OCI-M1 (cell line): ENCODE data around the gene DMWD.

ENCODE experiments used
- DNase-seq: peaks from one replicate; lab custom pipeline; 2025; lab: John Stamatoyannopoulos, UW

DMWD gene

DNA sequence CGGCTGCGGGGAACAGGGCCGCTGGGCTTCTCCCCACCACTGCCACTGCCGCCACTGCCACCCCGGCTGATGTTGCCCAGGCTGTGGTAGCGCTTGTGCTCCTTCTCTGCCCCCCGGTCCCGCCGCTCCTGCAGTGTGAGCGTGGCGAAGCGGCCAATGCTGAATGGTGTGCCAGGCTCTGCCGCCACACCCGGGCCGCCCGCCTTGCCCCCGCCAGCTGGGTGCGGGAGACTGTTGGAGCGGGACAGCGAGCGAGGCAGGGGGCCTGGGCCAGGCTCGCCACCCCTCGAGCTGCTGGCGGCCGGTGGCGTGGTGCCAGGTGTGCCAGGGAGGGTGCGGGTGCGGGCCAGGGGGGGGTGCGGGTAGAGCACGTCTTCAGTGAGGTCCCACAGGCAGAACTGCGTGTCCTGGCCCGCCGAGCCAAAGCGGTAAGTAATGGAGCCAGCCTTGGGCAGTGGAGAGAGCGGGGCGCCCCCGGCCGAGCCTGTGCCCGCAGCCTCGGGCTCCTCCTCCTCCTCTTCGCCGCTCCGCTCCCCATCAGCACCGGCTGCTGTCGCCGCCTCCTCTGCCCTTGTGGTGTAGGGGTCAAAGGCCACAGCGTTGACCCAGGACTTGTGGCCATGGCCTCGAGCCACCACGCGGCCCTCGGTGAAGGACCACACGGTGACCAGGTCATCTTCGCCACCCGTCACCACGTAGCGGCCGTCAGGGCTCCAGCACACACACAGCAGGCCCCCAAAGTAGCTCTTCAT lies 6.7 kb downstream of the DMWD start:
- no peak for DNase-seq

DNA sequence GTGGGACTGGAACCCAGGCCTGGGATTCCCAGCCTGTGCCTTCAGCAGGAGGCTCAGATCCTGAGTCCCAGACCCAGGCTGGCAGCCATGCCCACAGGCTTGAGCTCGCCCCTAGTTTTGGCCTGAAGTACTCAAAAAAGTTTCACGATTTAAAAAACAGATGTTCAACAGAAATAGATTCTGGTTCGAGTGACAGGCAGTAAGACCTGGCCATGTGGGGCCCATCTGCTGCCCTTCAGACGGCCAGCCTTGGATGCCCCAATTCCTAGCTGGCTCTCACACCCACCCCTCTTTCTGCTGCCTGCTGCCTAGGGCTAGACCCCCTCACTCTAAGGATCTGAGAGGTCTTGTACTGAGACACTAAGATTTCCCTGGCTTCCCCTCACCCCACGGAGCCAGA lies 7.5 kb downstream of the DMWD start:
- DNase-seq: no peak

DNA sequence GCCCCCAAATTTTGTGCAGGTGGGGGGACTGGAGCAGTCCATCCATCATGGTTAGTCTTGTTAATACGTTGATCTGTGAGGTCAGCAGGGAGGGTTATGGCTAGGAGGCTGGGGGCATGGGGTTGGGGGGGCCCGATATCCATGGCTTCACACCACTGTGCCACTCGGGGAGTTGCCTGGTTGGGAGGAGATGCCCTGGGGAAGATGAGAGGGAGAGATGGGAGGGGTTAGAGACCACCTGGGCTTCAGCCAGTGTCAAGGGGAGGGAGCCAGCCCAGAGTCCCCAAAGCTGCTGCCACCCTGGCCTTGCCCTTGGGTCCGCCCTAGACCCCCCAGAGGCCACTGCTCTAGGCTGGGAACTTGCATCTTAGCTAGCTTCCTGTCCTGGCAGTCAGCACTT lies 8.5 kb downstream of the DMWD start:
- no peak for DNase-seq

DNA sequence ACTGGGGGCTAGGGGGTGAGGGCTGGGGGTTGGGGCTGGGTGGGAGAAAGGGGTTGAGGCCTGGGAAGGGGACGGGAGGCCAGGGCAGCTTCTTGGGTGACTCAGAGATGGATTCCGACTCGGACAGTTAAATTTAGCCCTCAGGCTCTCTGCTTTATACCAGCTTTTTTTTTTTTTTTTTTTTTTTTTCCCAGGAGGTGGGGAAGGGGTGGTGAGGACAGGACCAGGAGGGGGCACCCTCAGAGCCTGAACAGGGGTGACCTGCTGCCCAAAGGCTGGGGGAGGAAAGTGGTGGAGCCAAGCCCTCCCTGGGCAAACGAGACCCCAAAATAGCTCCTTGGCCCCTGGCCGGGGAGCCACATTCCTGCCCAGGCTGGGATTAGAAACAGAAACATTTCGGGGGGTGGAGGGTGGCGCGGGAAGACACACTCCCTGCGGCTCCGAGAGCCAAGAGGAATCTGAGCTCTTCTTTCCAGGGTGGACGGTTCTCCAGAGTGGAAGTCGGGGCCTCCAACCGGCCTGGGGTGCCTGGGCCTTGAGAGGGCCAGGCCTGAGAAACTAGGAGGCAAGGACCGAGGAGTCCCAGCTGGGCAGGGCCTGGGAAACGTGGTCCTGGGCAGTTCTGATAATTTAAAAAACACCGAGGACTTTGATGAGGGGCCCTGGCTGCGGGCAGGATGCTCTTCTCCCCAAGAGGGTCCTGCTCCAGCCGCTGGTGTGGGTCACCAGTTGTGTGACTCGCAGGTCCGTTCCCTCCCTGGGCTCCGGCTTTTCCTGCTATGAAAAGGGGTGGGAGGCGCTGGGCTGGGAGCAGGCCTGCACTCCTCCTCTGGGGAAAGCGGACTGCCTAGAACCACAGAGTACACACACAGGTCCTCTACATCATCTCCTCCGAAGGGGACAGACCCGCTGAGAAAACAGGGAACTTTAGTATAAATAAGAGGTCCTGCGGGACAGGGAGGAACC lies 9.5 kb downstream of the DMWD start:
- DNase-seq: no peak

DNA sequence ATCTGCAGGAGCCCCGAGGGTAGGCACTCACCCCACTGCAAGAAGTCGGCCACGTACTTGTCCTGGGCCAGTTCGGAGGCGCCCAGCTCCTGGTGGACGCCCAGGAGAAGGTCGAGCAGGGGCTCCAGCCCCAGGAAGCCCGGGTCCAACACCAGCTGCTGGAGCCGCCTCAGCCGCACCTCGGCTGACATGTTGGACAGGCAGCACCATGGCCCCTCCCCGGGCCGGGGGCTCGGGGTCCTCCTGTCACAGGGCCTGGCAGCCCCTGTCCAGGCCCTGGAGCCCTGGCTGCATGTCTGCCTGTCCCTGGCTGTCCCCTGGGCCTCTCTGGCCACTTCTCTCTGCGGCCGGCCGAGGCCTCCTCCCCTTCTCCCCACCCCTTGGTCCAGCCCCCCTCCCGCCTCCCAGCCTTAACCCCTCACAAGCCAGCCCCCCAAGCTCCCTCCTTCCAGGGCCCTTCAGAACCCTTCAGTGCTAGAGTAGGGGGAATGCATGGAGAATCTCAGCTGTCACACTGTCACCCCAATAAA lies 10.4 kb downstream of the DMWD start, which contains the start of gene DMPK:
TSS of gene DMPK (minus strand) at position 329 of the 530 bp plus-strand sequence. CDS start at position 191, 138 bp downstream.
- DNase-seq: no peak

DNA sequence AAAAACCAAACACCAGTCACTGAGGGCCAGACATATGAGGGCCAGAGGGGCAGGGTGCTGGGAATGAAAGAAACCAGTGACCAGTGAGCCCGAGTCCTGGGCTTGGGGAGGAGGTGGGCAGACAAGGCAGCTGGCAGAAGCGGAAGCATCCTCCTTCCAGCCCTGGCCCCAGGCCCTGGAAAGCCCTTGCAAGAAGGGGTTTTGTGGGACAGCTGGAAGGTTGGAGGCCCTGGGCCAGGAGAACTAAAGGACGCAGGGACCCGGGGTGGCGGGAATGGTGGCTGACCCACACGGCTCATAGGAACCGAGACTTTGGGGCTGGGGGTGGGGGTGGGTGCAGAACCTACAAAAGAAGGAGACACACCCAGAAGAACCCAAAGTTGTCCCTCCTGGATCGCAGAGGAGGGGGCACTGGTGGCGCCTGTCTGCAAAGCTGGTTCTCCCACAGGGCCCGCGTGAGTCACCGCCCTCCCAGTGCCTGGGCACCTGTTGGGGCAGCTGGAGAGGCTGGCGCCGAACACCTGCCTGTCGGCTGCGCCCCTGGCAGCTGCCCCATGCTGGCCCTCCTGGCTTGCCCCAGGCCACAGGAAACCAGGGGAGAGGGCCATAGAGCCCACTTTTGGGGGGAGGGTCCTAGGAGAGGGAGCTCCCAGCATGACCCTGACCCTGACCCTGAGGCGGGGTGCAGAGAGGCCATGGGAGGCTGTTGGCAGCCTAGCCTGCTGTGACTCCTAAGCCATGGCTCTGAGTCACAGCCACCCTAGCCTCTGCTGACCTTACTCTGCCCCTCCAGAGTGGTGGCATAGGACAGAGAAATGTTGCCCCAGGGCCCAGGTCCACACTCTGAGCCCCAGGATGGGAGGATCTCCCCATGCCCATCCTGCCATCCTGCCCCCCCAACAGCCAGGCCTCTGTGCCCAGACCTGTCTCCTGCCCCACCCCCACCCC lies 11.2 kb downstream of the DMWD start:
- no peak for DNase-seq

DNA sequence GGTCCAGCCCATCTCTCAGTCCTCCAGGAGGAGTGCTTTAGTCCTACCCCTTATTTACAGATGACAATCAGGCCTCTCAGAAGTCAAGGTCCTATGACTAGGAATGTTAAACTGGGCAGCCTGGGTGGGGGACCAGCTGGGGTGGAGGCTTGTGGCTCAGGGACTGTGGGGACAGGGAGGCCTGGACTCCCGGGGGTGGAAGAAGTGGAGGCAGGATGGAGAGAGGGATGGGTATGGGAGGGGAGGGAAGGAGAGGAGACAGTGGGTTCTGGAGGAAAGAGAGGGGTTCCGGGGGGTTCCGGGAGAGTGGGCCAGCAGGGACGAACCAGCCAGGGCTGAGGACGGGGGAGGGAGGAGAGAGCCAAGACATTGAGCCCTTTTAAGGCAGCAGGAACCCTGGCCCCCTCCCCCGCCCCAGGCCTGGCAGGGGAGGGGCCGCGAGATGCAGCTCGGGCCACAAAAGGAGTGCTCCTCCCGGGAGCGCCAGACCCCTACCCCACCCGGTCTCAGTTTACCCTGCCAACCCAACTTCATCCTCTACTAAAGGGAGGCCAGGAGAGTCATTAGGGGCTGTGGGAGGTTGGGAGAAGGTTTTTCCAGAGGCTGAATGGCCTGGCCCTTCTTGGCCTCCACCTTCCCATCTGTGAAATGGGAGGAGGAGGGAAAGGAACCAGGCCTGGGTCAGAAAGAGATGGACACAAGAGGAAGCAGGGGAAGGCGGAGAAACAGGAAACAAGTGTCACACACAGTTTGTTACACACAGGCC lies 12.0 kb downstream of the DMWD start:
- DNase-seq: no peak

DNA sequence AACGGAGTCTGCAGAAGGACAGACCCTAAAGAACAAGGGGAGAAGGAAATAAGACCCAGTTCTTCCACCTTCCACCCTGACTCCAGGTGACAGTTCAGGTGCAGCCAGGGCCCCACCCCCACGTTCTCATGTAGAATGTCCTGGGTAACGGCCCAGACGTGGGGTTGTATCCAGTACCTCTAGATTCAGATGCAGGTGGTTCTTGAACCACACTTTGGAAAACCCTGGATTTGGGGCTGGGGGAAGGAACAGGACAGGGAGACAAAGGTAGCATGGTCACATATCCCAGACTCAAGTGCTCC lies 12.5 kb downstream of the DMWD start:
- DNase-seq: no peak

DNA sequence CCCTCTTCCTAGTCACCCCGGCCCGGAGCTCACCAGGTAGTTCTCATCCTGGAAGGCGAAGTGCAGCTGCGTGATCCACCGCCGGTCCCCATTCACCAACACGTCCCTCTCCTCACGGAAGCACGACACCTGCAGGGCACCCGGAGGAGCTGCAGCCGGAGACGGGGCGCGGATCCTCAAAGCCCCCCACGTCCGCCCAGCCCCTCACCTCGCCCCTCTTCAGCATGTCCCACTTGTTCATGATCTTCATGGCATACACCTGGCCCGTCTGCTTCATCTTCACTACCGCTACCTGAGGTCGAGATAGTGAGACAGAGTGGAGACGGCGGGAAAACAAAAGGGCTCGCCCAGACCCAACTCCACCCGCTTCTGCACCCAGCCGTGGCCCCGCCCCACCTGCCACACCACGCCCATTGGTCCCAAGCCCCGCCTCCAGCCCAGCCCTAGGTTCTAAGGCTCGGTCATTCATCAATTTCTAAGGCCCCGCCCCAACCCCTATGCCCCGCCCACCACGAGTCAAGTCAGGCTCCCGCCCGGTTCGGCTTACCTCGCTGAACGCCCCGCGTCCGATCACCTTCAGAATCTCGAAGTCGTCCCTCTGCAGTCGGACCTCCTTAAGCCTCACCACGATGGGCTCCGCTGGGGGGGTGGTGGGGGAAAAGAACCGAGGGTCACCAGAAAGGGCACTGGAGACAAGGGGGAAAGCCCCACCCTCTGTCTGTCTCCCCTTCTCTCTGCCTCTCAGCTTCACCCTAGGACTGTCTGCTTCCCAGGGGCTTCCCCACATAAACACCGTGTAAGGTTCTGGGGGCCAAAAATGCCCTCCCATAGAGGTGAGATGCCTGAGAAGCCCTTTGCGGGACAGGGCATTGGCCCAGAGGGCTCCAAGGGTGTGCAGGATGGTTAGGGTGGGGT lies 13.2 kb downstream of the DMWD start:
- DNase-seq: peak; percentile 98

DNA sequence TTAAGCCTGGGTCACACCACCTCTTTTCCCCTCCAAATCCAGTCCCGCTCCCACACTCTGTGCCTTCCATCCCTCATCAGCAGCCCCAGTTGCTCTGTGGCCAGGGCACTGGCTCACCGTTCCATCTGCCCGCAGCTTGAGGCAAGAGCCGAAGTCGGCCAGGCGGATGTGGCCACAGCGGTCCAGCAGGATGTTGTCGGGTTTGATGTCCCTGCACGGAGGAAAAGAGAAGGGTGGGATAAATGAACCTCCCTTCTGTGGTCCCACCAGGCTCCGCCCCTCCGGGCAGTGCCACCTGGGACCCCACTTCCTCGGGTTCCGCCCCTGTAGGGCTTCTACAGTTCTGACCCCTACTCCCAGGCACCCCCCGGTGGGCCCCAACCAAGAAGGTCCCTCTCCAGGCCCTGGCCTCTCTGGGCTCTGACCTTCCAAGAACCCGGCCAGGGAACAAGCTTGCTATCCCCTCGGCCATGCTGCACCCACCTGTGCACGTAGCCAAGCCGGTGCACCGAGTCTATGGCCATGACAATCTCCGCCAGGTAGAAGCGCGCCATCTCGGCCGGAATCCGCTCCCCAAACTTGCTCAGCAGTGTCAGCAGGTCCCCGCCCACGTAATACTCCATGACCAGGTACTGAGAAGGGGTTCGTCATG lies 14.5 kb downstream of the DMWD start:
- DNase-seq: no peak

DNA sequence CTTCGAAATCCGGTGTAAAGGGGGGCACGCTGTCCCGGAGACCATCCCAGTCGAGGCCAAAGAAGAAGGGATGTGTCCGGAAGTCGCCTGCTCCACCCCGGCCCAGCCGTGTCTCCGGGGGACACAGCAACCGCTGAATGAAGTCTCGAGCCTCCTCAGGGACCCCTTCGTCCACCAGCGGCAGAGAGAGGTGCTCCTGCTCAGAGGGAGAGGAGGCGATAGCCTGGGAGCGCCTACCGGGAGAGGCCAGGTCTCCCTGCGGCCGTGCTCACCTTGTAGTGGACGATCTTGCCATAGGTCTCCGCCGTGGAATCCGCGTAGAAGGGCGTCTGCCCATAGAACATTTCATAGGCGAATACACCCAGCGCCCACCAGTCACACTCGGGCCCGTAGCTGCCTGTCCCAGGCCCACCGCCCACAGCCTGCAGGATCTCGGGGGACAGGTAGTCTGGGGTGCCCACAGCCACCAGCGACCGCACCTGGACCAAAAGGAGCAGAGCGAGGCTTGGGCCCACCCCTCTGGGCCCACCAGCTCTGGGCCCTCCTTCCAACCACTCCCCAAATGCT lies 15.2 kb downstream of the DMWD start:
- no peak for DNase-seq

DNA sequence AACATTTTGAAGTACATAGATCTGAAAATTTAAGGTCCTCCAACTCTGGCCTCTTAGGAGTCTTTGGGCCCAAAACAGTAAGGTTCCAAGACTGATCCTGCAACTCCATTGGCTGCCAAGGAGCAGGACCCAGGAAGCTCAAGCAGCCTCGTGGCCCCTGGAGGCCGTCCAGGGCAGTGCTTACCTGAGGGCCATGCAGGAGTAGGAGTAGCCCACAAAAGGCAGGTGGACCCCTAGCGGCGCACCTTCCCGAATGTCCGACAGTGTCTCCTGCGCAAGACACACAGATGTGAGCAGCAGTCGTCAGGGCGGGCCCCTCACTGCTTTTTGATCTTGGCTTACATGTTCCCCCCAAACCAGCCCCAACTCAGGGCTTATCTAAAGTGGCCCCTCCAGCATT lies 17.9 kb downstream of the DMWD start:
- no peak for DNase-seq

DNA sequence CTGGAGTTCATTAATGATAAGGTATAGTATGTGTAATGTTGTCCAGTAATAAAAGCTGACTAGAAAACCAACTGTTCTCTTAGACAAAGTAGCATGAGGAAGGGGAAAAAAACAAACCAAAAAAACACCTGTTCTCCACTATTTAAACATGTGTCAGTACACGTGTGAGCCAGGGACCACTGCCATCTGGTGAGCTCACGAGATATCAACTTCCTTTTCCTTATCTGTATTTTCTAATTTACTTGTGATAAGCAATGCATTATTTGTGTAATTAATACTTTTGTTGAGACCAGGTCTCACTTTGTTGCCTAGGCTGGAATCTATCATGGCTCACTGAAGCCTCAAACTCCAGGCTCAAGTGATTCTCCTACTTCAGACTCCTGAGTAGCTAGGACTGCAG lies 19.3 kb downstream of the DMWD start:
- peak; percentile 18 for DNase-seq

DNA sequence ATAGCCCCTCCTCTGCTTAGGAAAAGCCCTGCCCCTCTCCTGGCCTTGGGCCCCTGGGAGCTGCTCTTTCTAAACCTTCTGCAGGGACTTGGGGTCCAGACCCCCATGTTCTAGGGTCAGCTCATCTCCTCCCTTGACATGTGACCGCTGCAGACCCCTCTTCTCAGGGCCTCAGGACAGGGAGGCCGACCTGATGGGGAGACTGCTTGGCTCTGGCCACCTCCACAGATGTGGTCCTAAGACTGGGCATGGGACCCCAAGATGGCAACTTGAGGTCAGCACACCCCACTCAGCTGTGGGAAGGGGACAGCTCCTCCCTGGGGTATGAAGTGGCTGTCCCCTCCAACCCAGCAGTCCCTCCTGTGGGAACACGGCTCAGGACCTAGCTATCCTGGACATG lies 19.7 kb downstream of the DMWD start:
- no peak for DNase-seq

DNA sequence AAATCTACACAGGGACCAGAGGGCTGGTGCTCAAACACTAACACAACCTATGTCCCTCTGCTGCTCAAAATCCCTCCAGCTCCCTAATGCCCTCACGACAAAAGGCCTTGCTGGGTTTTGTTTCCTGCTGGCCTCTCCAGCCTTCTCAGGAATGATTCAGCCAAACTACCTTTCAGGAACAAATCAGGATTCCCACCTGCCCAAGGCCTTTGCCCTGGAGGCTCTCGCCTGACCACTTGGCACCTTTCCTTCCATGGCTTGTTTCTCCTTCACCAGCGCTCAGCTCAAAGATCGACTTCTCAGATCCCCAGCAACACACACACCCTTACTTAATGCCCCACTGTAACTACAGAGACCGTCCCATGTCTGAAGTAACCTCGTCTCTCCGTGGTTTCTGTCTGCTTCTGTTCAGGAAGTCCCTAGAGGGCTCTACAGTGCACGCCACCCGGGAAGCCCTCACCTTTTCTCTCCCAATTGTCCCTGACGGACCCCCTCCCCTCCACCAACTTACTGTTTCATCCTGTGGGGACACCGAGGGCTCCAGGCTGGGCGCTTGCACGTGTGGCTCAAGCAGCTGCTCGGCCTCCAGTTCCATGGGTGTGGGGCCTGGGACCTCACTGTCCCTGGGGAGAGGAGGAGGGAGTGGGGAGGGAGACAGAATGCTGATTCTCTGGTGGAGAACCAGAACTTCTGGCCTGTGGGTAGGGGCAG lies 20.4 kb downstream of the DMWD start:
- DNase-seq: no peak

DNA sequence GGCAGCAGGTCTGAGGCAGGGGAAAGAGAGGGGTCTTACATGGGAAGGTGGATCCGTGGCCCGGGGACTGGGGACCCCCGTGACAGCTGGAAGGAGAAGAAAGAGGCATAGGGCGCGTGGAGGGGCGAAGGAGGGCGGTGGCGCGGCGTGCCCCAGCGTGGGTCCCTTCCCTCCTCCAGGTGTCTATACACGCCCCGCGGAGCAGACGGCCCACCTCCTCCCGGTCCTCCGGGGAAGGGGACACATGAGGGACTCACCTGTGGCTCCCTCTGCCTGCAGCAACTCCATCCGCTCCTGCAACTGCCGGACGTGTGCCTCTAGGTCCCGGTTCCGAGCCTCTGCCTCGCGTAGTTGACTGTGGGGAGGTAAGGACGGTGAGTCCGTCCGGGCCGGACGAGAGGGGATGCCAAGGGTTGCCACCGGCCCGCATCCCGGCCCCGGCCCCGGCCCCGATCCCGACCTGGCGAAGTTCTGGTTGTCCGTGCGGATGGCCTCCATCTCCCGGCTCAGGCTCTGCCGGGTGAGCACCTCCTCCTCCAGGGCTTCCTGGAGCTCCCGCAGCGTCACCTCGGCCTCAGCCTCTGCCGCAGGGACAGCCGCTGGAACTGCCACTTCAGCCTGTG lies 21.2 kb downstream of the DMWD start:
- DNase-seq: no peak

DNA sequence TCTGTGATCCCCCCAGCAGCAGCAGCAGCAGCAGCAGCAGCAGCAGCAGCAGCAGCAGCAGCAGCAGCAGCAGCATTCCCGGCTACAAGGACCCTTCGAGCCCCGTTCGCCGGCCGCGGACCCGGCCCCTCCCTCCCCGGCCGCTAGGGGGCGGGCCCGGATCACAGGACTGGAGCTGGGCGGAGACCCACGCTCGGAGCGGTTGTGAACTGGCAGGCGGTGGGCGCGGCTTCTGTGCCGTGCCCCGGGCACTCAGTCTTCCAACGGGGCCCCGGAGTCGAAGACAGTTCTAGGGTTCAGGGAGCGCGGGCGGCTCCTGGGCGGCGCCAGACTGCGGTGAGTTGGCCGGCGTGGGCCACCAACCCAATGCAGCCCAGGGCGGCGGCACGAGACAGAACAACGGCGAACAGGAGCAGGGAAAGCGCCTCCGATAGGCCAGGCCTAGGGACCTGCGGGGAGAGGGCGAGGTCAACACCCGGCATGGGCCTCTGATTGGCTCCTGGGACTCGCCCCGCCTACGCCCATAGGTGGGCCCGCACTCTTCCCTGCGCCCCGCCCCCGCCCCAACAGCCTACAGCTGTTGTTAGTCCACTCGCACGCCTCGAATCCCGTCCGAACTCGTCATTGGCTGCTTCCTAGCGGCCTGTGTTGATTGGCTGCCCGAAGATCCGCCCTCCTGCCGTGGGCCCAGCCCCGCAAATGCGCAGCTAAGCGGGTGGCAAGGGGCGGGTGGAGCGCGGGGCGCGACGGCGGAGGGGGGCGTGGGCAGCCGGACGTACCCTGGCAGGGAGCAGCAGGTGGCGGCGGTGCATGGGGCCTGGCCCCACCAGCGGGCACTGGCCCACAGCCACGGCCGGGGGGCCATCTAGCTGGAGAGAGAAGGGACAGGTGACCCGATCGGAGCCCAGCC lies 22.2 kb downstream of the DMWD start:
- peak; percentile 99 for DNase-seq
